Fibroblast of lung (primary cell): Measurements from ENCODE around the gene OSBPL7.

ENCODE experiments used
- EZH2 ChIP-seq: IDR thresholded peaks from 2 replicates; pipeline ENCODE4 v1.5.1; 2012; ENCODE audit warnings: low read length, control low read depth, mild to moderate bottlenecking; ENCODE audit errors: missing control alignments
- TF ChIP-seq, protein P1 (sequence below), 2 donors: IDR thresholded peaks in 1 of 2; conservative IDR thresholded peaks in 1 of 2; 1 replicate in 1 of 2; 2 replicates in 1 of 2; pipeline ENCODE4 v1.5.1; 2011 to 2012; ENCODE audit warnings: low read length in 2 of 2, control low read depth in 1 of 2, inconsistent platforms in 1 of 2, low read depth in 1 of 2, mild to moderate bottlenecking in 1 of 2

DNA sequence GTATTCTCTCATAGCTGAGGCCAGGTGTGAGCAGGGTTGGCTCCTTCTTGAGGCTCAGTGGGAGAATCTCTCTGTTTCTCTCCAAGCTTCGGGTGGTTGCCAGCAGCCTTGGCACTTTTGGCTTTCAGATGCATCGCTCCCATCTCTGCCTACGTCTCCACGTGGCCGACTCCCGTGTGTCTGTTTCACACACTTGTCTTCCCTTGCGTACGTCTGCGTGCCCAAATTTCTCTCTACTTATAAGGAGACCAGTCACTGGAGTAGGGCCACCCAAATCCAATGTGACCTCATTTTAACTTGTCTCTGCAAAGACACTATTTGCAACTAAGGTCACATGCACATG is 14.7 kb downstream of the OSBPL7 start:
- TF ChIP-seq, protein P1, sequence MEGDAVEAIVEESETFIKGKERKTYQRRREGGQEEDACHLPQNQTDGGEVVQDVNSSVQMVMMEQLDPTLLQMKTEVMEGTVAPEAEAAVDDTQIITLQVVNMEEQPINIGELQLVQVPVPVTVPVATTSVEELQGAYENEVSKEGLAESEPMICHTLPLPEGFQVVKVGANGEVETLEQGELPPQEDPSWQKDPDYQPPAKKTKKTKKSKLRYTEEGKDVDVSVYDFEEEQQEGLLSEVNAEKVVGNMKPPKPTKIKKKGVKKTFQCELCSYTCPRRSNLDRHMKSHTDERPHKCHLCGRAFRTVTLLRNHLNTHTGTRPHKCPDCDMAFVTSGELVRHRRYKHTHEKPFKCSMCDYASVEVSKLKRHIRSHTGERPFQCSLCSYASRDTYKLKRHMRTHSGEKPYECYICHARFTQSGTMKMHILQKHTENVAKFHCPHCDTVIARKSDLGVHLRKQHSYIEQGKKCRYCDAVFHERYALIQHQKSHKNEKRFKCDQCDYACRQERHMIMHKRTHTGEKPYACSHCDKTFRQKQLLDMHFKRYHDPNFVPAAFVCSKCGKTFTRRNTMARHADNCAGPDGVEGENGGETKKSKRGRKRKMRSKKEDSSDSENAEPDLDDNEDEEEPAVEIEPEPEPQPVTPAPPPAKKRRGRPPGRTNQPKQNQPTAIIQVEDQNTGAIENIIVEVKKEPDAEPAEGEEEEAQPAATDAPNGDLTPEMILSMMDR (conservative IDR thresholded peaks at IDR 0.05 in 1 of 2, IDR thresholded peaks at IDR 0.05 in 1 of 2; ENCODE audit: low read depth in 1 of 2, low read length in 2 of 2): no peak
- no peak for TF ChIP-seq EZH2
